ENCODE data around the gene ACTN2. TPM values are rescaled to one million over a fixed set of nuclear protein-coding genes. Genes with fewer than 3 reads are reported as not detected.

Gene ACTN2
- total RNA-seq, 1 experiment from 2014 or later = 0.49 TPM

GRCh38 chr1:236686815-236687160 lies 489 bp downstream of the ACTN2 start:
- intact Hi-C loops (cut with micrococcal nuclease; ENCODE audit: unreplicated experiment) (loop anchor here (5.0 kb wide), 1 partner anchor 79 kb away; no protein-coding TSS in a partner anchor), in situ Hi-C loops (cut with HindIII; ENCODE audit: low pct_unique_long_range_greater_than_20kb, low sequenced_read_pairs) (no loop called here)
- POLR2A ChIA-PET = no interaction called here
- peak; percentile 46 for ATAC-seq
- no peak for DNase-seq (ENCODE audit: low read depth, low spot score)
- no TSS peak for BruUV-seq (replicated peaks)
- Histone ChIP-seq H3K9me3 (ENCODE audit: control insufficient read depth, insufficient read depth, low read depth, low read length) (no peaks in the 10 kb centered on the region), H3K36me3 (ENCODE audit: control insufficient read depth, insufficient read depth, low read length) (no peaks in the 10 kb centered on the region), H3K27ac (ENCODE audit: low read length) (no peak overlapping the region), H3K4me1 (ENCODE audit: control insufficient read depth, insufficient read depth, low read length) (no peaks in the 10 kb centered on the region), H3K27me3 (ENCODE audit: control insufficient read depth, insufficient read depth, low read length) (peaks cover 7% of the 10 kb centered on the region; the same call in 1 of the 2 replicates), H3K4me3 (ENCODE audit: low read depth in 2 of 2, low read length in 2 of 2) (peak overlapping the region in 1 of 2 experiments; percentile 35; a peak in 3 of 4 replicates)
- TF ChIP-seq POLR2AphosphoS5 (IDR thresholded peaks at IDR 0.05; ENCODE audit: low read depth, low read length) = no peak
- TF ChIP-seq CTCF (IDR thresholded peaks at IDR 0.05) = no peak
- no peak for TF ChIP-seq SIN3A (IDR thresholded peaks at IDR 0.05; ENCODE audit: borderline replicate concordance, insufficient read depth, low read depth, low read length)
- TF ChIP-seq TCF7L2 (IDR thresholded peaks at IDR 0.05; ENCODE audit: low read depth, low read length) = no peak
- TF ChIP-seq, protein P1, sequence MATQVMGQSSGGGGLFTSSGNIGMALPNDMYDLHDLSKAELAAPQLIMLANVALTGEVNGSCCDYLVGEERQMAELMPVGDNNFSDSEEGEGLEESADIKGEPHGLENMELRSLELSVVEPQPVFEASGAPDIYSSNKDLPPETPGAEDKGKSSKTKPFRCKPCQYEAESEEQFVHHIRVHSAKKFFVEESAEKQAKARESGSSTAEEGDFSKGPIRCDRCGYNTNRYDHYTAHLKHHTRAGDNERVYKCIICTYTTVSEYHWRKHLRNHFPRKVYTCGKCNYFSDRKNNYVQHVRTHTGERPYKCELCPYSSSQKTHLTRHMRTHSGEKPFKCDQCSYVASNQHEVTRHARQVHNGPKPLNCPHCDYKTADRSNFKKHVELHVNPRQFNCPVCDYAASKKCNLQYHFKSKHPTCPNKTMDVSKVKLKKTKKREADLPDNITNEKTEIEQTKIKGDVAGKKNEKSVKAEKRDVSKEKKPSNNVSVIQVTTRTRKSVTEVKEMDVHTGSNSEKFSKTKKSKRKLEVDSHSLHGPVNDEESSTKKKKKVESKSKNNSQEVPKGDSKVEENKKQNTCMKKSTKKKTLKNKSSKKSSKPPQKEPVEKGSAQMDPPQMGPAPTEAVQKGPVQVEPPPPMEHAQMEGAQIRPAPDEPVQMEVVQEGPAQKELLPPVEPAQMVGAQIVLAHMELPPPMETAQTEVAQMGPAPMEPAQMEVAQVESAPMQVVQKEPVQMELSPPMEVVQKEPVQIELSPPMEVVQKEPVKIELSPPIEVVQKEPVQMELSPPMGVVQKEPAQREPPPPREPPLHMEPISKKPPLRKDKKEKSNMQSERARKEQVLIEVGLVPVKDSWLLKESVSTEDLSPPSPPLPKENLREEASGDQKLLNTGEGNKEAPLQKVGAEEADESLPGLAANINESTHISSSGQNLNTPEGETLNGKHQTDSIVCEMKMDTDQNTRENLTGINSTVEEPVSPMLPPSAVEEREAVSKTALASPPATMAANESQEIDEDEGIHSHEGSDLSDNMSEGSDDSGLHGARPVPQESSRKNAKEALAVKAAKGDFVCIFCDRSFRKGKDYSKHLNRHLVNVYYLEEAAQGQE (IDR thresholded peaks at IDR 0.05; ENCODE audit: insufficient read depth in 1 of 2, low read depth in 2 of 2, low read length in 1 of 2) = no peak
- CTCF ChIA-PET = interaction anchor here (0.6 kb wide), 1 partner anchor 241 kb away, joined by 7 read pairs; no protein-coding TSS in a partner anchor

GRCh38 chr1:236687273-236687672 lies 974 bp downstream of the ACTN2 start:
- ATAC-seq = no peak
- intact Hi-C loops (cut with micrococcal nuclease; ENCODE audit: unreplicated experiment) = loop anchor here (5.0 kb wide), 1 partner anchor 80 kb away; no protein-coding TSS in a partner anchor

More at GRCh38 chr1:236687273-236687672, 974 bp downstream of the ACTN2 start:
- no TSS peak for BruUV-seq (replicated peaks)
- ChIA-PET CTCF (no interaction called here), POLR2A (no interaction called here)
- in situ Hi-C loops (cut with HindIII; ENCODE audit: low pct_unique_long_range_greater_than_20kb, low sequenced_read_pairs) = no loop called here
- Histone ChIP-seq H3K27ac (ENCODE audit: low read length) (no peak overlapping the region), H3K4me1 (ENCODE audit: control insufficient read depth, insufficient read depth, low read length) (no peaks in the 10 kb centered on the region), H3K36me3 (ENCODE audit: control insufficient read depth, insufficient read depth, low read length) (no peaks in the 10 kb centered on the region), H3K27me3 (ENCODE audit: control insufficient read depth, insufficient read depth, low read length) (peaks cover 5% of the 10 kb centered on the region; the same call in 1 of the 2 replicates), H3K4me3 (ENCODE audit: low read depth in 2 of 2, low read length in 2 of 2) (peak overlapping the region in 1 of 2 experiments; percentile 35; a peak in 1 of 4 replicates), H3K9me3 (ENCODE audit: control insufficient read depth, insufficient read depth, low read depth, low read length) (no peaks in the 10 kb centered on the region)
- TF ChIP-seq SIN3A (IDR thresholded peaks at IDR 0.05; ENCODE audit: borderline replicate concordance, insufficient read depth, low read depth, low read length) (no peak), POLR2AphosphoS5 (IDR thresholded peaks at IDR 0.05; ENCODE audit: low read depth, low read length) (no peak), CTCF (IDR thresholded peaks at IDR 0.05) (no peak), TCF7L2 (IDR thresholded peaks at IDR 0.05; ENCODE audit: low read depth, low read length) (no peak)
- TF ChIP-seq, protein P1 (IDR thresholded peaks at IDR 0.05; ENCODE audit: insufficient read depth in 1 of 2, low read depth in 2 of 2, low read length in 1 of 2) = no peak
- DNase-seq (ENCODE audit: low read depth, low spot score) = no peak
